GM19452 (cell line): ENCODE results near the gene STIMATE.

Experiments used
- ATAC-seq: cut with Tn5 transposase; IDR thresholded peaks from one replicate; pipeline ENCODE4 v1.9.1; 2021; ENCODE audit not compliant: unreplicated experiment

The STIMATE gene

DNA sequence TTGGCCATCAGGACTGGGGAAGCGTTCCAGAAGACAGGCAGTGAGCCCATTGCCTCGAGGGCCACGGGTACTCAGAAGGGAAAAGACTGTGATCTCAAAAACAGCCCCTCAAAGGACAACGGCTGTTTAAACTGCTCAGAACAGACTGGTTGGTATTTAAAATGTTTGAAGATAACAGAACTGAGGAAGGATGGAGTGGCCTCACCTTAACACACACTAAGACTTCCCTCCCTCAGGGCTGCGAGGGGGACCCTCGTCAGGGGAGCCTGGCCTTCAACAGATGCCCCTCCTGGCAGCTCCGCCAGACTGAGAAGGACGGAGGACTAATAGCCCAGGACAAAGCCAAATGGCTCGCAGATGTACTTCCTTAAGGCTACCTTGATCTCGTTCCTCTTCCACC is 2.6 kb downstream of the STIMATE start:
- ATAC-seq: no peak

DNA sequence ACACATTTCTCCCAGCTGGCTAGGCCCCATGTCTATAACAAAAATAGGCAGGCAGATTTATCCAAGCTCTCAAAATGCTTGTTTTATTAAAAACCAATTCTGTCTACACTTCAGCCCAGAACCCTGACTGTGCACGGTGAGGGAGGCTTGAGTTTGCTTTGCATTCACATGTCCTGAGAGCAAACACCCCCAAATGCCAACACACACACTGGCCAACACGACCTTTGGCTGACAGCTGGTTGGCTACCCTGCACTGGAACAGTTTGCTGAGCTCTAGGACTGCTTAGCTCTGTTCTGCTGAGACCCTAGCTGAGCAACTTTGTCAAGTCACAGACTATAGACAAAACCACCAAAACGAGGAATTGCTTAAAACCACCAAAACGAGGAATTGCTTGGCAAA is 3.6 kb downstream of the STIMATE start:
- ATAC-seq: no peak

DNA sequence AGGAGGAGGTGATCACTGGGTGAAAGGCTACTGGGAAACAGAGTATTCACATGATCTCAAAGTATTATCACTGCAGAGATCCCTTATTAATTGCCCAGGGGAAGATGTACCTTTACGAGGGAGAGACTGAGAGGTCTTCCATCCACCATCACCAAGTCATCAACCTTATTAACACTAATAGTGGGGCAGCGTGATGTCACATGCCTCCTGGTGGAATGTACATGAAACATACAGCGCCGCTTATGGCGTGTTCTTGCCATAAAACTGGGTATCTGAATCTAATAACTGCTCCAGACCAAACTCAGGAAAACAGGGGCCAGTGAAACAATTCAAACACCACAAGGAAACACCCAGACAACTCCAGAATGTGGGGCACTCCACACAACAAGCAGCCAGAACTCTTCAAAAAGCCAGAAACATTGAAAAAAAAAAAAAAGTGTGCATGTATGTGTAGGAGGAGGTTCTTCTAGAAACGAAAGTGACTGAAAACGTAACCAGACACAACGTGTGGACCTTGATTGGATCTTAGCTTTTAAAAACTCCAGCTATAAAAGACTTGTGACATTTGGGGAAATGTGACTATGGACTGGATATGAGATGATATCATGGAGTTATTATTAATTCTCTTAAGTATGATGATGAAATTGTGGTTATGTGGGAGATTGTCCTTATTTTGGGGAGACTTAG is 4.6 kb downstream of the STIMATE start:
- ATAC-seq: no peak

DNA sequence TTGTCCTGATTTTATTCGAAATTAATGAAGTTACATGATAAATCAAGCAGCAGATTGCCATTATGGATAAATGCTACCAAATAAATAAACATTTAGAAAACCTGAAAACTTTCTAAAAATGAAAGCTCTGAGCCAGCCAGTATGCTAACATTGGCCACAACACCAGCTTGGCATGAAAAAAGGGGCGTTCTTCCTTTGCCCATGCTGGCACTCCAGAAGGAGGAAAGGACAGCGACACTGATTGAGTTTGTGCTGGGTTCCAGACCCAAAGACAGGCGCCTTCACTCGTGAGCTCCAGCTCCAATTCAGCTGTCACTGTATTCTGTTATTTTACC is 5.1 kb downstream of the STIMATE start:
- ATAC-seq: no peak

DNA sequence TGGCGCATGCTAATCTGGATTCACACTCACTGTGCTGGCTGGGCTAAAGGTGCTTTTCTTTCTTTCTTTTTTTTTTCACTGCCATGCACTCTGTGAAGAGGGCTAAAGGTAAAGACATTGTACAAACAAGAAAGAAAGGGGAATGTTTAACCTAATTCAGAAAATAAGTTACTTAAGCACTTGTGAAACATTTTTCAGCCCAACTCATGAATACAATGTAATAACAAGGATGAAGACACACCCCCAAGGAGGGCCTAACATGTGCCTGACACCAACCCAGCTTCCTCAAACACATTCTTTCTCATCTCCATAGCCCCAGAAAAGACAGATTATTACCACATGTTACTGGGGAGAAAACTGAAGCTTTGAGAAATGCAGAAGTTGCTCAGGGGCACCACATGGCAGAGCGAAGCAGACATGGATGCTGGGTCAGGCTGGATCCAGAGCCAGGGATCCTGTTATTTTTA is 5.7 kb downstream of the STIMATE start:
- no peak for ATAC-seq

DNA sequence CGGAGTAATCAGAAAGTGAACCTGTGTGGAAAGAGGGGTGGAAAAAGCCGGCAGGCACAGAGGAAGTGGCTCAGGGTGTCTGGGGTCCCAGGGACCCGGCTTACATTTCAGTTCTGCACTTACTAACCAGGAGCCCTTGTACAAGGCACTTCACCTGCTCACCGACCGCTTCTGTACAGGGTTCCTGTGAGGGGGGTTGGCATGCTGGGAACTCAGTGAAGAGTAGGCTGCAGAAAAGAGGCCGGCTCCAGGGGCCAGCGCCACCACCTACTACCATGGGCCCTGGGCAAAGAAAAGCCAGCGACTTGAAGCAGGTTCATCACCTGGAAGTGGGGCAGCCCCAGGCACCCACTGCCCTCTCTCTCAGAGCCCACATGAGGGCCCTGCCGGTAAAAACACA is 6.2 kb downstream of the STIMATE start:
- ATAC-seq: no peak

DNA sequence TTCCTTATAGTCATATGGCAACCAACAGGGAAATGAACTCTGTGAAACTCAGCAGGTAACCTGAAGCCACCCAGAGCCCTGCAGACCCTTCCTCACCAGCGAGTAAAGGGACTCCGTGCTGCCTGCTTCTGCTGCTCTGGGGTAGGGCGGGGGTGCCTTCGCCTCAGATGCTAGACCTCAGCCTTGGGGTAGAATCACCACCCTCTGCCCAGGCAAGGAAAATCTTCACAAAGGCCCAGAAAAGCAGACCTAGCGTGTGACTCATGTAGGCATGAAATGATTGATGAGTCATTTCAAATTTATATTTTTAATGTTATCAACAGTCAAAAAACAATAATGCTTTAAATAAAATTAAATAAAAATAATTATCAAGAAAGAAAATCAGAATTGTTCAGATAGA is 6.6 kb downstream of the STIMATE start:
- ATAC-seq: no peak

DNA sequence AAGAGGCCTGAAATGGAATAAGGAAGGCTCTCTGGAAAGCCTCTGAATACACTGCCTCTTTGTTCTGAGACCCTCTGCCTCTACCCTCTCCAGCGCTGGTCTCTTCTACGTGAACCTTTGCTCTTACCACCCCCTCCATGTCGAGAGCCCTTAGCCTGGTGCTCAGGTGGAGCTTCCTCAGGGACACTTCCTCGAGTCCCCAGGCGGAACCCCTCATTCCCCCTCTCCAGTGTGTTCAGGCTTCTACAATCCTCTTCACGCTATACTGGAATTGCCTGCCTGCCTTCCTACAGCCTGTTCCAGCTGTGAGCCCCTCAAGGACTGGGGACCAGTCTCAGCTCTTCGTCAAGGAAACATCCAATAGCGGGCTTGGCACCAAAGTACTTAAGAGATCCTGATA is 7.4 kb downstream of the STIMATE start:
- no peak for ATAC-seq

DNA sequence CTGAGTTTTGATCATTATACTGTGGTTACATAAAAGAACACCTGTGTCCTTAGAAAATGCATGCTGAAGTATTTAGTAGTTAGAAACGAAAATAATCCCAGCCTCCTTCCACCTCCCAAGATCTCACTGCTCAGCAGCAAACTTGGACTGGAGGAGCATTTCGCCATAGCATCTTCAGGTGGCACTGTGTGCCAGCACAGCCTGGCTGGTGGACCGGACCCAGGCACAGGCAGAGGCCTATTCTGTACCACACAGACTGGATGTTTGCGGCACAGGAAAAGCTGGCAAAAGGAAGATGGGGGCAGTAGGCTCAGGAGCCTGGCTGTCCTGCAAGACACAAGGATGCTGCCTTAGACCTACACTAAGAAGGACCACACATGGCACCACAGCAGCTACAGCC is 10.2 kb downstream of the STIMATE start:
- ATAC-seq: no peak

DNA sequence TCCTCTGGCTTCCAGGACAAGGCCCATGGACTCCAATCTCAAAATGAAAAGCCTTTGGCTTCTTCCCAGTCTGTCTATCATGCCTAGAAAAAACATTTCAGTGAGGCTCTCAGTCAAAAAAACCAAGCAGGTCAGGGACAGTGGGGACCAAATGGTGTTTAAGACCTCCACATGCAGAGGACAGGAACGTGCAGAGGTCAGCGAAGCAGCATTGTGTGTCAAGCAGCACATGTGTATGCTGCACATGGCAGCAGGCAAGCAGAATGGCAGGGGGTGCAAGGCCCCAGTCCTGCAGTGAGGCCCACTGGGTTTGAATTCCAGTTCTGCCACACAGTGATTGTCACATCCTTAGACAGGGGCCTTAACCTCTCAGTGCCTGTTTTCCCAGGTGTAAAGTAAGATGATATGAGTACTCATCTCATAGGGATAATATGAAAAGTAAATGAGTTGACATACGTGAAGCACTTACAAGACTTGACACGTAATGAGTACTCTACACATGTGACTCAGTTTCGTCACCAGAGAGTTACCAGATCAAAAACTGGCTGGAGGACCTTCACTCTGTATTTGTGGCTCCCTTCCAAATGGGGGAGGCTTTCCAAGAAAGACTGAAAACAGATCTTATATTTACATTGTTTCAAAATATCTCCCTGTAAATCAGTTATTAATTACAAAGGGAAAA is 11.2 kb downstream of the STIMATE start:
- no peak for ATAC-seq

DNA sequence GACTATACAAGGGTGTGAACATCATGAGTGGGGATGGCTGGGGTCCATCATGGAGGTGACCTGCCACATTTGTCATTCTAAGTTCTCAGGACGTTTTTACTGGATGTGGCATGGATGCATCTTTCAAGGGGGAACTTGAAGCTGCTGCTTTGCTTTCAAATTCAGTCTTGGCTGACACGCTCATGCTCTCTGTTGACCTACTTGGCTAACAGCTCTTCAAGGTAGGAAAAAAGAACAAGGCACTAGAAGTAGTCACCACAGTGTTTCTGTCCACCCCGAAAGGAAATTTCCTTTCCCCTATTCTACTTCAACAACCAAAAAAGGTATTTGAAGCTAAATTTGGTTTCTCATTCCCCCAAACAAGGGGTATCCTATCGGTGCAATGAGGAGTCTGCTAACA is 15.0 kb downstream of the STIMATE start:
- no peak for ATAC-seq

DNA sequence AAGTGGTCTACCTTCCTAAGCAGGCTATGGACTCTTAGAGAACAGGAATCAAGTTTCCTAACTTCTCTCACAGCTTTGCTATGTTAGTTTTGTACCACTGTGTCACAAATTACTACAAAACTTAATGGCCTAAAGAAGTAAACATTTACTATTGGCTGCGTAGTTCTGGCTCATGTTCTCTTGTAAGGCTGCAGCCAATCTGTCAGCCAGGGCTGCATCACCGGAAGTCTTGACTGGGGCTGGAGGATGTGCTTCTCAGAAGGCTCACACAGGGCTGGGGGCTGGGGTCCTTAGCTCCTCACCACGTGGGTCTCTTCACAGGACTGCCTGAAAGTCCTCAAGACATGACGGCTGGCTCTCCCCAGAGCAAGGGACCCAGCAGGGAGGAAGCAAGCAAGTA is 15.5 kb downstream of the STIMATE start:
- ATAC-seq: no peak

DNA sequence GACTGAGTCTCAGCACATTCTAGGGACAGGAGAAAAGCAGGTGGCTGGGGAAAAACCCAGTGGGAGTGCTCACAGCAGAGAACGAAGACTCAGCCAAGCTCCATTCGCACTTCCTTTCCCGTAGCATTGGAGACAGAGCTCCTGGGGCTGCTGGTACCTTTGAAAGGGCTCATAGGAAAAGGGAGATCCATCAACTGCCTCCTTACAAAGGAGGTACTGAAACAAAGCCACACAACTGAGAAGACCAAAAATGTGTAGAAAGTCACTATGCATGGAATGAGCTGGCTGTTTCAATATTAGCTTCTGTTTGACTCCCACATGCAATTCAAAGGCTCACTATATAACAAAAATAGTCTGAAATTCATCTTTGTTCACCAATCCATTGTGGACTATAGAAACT is 16.9 kb downstream of the STIMATE start:
- ATAC-seq: no peak

DNA sequence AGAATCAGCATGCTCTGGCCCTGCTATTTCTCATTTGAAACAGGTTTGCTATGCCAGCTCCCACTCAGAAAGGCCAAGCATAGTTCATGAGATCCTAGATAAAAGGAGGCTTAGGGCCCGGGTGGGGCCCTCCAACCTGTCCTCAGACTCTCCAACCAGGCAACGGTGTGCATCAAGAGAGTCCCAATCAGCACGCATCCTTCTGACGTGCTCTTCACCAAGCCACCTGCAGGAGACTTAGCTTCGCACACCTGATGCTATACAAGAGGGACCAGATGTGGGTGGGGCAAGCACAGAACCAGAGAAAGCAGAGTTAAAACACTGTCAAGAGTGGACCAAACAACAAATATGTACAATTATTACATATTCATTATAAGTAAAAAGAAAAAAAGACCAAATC is 17.3 kb downstream of the STIMATE start:
- ATAC-seq: no peak

DNA sequence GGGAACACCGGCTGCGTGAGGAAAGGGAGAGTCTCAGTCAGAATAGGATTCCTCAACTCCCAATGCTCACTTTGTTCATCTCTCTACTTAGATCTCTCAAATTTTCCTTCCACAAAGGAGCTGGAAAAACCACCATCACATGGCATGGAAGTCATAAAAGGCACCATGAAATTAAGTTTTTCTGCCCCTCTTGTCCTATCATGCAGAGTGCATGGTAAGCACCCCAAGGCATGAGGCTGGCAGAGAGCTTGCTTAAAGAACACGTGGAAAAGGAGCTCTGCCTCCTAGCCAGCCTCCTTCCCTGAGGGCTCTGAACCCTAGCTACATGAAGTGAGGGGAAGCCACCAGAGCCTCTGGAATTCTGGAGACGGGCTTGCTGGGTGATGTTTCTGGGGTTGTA is 17.8 kb downstream of the STIMATE start:
- no peak for ATAC-seq

DNA sequence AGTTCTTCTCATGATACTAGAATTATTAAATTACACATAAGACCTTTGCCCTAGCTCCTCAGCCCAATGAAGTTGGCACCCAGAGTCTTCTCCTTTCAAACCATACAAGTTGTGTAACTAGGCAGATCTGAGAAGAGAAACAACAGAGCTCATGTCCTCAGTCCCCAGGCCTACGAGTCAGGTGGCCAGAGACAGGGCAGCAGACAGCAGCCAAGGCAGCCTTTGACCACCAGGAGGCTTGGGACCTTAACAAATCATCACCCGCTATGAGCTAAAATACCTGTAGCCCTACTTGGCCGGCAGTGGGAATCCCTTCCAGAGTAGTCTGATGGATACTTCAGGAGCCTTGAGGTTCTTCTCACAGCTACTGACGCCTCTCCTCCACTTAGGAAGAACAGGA is 18.3 kb downstream of the STIMATE start:
- ATAC-seq: no peak

DNA sequence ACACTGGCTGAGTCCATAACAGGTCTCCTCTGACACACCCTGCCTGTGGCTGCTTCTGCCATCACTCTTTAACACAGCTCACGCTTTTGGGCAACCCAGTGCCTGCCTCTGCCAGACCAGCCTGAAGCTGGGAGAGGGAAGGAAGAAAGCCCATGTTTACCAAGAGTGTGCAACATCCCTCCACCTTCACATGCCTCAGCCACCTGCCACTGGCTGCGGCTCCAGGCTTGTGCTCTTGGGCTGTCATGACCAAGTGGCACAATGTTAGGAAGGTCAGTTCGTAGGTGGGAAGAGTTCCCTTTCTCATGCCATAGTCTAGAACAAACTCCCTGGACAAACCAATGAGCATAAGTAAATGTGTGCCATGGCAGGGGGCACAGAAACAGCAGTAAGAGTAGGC is 20.3 kb downstream of the STIMATE start:
- no peak for ATAC-seq

DNA sequence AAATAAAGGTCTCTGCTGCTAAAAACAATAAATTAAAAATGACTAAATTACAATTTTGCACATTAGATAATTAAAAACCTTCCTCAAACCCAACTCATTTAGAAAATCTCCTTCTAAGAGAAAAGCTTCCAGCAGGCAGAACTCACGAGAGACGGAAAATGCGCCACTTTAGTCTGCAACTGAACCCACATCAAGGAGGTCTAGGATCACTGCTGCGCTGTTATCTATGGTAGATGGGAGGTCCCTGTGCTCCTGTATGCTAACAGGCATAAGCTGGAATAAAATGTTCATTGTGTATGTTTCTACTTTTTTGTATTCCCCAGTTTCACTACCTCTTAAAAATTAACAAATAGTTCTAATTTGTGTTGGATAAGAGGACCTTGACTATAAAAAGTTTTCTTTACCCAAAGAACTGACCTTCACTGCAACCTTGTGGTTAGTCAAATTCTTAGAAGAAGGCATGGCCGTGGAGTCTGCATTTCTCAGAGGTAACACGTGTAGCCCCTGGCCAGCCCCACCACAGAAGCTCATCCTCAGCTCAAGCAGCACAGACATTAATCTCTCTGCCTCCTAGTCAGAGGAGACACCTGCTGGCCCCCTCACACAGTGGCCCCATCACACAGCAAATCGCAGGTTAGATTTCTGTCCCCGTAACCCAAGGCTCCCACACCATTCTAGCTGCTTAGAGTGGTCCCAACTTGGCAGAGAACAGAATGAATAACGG is 22.3 kb downstream of the STIMATE start:
- no peak for ATAC-seq

DNA sequence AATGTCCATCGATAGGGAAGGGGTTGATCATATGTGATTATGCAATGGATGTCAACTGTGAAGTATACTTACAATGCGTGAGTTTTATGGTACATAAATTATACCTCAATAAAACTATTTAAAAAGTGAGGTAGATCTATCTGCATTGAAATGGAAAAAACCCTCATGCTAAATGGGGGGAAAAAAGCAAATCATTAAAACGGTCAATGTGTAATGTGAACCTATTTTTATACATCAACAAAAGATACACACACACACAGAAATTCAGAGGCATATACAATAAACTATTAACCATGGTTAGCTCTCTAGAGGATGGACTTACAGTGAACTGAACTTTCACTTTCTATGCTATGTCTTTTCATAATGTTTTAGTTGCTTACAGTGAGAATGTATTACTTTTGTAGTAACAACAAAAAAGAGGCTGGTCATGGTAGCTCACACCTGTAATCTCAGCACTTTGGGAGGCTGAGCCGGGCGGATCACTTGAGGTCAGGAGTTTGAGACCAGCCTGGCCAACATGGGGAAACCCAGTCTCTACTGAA is 23.1 kb downstream of the STIMATE start:
- peak; percentile 49 for ATAC-seq

DNA sequence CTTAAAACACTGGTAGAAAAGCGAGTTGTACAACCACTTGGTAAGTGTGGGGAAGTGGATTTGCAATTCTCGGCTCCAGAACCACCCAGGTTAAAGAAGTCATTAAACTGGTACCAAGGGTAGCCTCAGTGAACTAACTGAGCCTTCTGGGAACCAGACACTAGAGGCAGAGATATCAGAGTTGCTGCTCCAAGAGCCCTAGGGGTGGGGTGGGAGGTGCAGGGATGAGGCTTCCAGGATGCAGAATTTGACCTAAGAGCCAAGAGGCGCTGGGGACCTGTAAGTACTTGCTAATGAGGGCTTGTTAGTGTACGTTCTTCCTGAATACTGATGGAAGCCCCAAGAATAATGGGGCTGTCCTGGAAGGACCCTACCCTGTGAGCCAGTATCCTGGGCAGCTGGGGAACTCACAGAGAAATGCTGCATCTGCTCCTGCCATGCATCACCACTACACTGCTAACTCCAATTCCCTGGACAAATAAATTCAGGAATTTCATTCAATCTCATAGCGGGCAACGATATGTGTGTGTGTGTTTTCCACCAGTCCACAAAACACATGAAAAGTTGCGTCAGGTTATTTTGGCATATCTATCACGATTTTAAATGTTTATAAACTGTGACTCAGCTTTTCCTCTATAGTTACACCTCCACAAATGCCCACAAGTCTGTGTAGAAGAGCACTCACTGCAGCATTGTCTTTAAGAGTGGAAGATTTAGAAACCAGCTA is 23.8 kb downstream of the STIMATE start:
- no peak for ATAC-seq

DNA sequence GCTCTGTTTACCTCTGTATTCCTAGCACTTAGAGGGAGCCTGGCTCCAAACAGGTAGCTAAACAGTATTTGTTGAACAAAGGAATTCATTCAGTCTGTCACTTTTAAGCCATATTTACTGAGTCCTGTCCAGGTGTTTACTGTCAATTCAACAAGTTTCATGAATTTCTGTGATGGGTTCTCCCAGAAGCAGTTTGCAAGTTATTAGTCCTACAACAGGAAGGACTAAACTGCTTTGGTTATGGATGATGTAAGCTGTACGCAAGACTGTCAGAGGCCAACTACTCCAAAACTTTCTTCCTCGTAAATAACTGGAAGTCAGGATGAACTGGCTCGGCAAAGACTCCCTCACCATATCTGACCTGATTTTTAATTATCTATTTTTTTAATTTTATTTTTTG is 25.1 kb downstream of the STIMATE start:
- ATAC-seq: no peak
